Measurements from ENCODE around the gene CDH4. TPM values are rescaled to one million over a fixed set of nuclear protein-coding genes. Genes with fewer than 3 reads are reported as not detected.

Gene CDH4
- total and polyA plus RNA-seq, 2 of the 8 experiments (the other 6 are each of a cell fraction or from before 2014, with no cell fraction given) = 4.3 to 7.9 TPM

DNA sequence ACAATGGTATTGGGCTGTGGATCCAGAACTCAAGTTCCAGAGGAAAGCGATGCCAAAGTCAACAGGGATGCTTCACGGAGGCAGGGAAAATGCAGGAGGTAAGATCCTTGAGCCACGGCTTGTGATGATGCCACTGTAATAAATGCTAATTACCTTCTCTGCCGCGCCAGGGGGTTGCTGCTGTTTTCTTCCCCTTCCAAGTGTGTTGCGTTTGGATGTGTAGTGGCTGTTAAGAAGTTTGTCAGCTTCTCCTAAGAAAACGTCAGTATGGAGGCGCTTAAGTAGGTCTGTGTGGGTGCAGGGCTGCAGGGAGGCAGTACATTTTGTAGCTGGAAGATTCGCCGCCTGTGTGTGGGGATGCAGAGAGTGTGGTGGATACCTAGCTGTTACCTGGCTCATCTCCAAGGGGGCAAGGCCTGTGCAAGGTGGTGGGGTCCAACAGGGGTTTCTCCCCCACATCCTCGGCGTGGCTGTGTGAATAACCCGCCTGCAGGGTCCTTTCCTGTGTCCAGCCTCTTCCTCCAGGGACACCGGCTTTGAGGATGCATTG is 318.7 kb downstream of the CDH4 start (continued):
- TF ChIP-seq POU5F1 (IDR thresholded peaks at IDR 0.05; ENCODE audit: low read depth, low read length) = no peak

All from H1 (cell line).